NCI-H510A (cell line): ENCODE data around the gene MCTP1.

Experiments used
- DNase-seq: peaks from one replicate; lab custom pipeline; 2025; lab: John Stamatoyannopoulos, UW

MCTP1 gene

GRCh38 chr5:95072281-95072680 lies 212.6 kb downstream of the MCTP1 start:
- DNase-seq, result no peak

- no peak for DNase-seq
Observed at GRCh38 chr5:95070866-95071265, 214.0 kb downstream of the MCTP1 start.

- DNase-seq, result no peak
Observed at GRCh38 chr5:95070453-95070852, 214.4 kb downstream of the MCTP1 start.

GRCh38 chr5:95069948-95070347 lies 214.9 kb downstream of the MCTP1 start:
- no peak for DNase-seq

- no peak for DNase-seq
Observed at GRCh38 chr5:95069021-95069420, 215.9 kb downstream of the MCTP1 start.

- DNase-seq, result no peak
Observed at GRCh38 chr5:95068289-95068910, 216.5 kb downstream of the MCTP1 start.

GRCh38 chr5:95066048-95066447 lies 218.8 kb downstream of the MCTP1 start:
- DNase-seq, result no peak

- DNase-seq, result no peak
Observed at GRCh38 chr5:95063492-95063891, 221.4 kb downstream of the MCTP1 start.

GRCh38 chr5:95060098-95060497 lies 224.8 kb downstream of the MCTP1 start:
- no peak for DNase-seq

- DNase-seq, result no peak
Observed at GRCh38 chr5:95059636-95060035, 225.3 kb downstream of the MCTP1 start.

GRCh38 chr5:95057615-95058014 lies 227.3 kb downstream of the MCTP1 start:
- DNase-seq, result no peak

- no peak for DNase-seq
Observed at GRCh38 chr5:95053253-95053652, 231.6 kb downstream of the MCTP1 start.

- no peak for DNase-seq
Observed at GRCh38 chr5:95050708-95051107, 234.2 kb downstream of the MCTP1 start.

GRCh38 chr5:95048628-95049027 lies 236.3 kb downstream of the MCTP1 start:
- DNase-seq, result no peak

- DNase-seq, result no peak
Observed at GRCh38 chr5:95045181-95045965, 239.5 kb downstream of the MCTP1 start.

- DNase-seq, result no peak
Observed at GRCh38 chr5:95044096-95044495, 240.8 kb downstream of the MCTP1 start.

GRCh38 chr5:95043648-95044047 lies 241.2 kb downstream of the MCTP1 start:
- DNase-seq, result no peak

GRCh38 chr5:95043234-95043633 lies 241.7 kb downstream of the MCTP1 start:
- no peak for DNase-seq

GRCh38 chr5:95042037-95042436 lies 242.9 kb downstream of the MCTP1 start:
- DNase-seq, result peak; percentile 29

GRCh38 chr5:95035891-95036685 lies 248.8 kb downstream of the MCTP1 start:
- no peak for DNase-seq

GRCh38 chr5:95032801-95033200 lies 252.1 kb downstream of the MCTP1 start:
- no peak for DNase-seq

GRCh38 chr5:95029569-95030366 lies 255.1 kb downstream of the MCTP1 start:
- no peak for DNase-seq
